Measurements from ENCODE around the gene KCNN2.

- TF ChIP-seq GLIS2 (tag by site-specific recombination; IDR thresholded peaks at IDR 0.05) (no peak), CTCF (tag by site-specific recombination; IDR thresholded peaks at IDR 0.05) (no peak), ZNF488 (tag by site-specific recombination; IDR thresholded peaks at IDR 0.05) (no peak), ZNF639 (tag by site-specific recombination; IDR thresholded peaks at IDR 0.05) (no peak), PATZ1 (tag by site-specific recombination; IDR thresholded peaks at IDR 0.05) (no peak), ZNF174 (tag by site-specific recombination; IDR thresholded peaks at IDR 0.05) (no peak), MZF1 (tag by site-specific recombination; IDR thresholded peaks at IDR 0.05; ENCODE audit: borderline replicate concordance) (no peak), ZNF777 (tag by site-specific recombination; IDR thresholded peaks at IDR 0.05; ENCODE audit: borderline replicate concordance) (no peak), REST (tag by site-specific recombination; IDR thresholded peaks at IDR 0.05) (no peak), ZXDB (tag by site-specific recombination; IDR thresholded peaks at IDR 0.05) (no peak), ZNF391 (tag by site-specific recombination; IDR thresholded peaks at IDR 0.05; ENCODE audit: borderline replicate concordance, low read depth) (no peak), ZNF121 (tag by site-specific recombination; IDR thresholded peaks at IDR 0.05) (no peak)
These were observed 31.3 kb downstream of the KCNN2 start for GRCh38 chr5:114393159-114393558.
